HG02678 (cell line): Measurements from ENCODE around the gene SUSD2.
"Not testable (repeated sequence)": the region's sequence is repeated elsewhere in the genome, so short reads cannot be mapped to it uniquely, and the experiment has no call there.

Experiments used
- ATAC-seq: cut with Tn5 transposase; IDR thresholded peaks from one replicate; pipeline ENCODE4 v1.9.1; 2021; ENCODE audit warnings: mild to moderate bottlenecking, moderate library complexity; ENCODE audit not compliant: unreplicated experiment

The SUSD2 gene

DNA sequence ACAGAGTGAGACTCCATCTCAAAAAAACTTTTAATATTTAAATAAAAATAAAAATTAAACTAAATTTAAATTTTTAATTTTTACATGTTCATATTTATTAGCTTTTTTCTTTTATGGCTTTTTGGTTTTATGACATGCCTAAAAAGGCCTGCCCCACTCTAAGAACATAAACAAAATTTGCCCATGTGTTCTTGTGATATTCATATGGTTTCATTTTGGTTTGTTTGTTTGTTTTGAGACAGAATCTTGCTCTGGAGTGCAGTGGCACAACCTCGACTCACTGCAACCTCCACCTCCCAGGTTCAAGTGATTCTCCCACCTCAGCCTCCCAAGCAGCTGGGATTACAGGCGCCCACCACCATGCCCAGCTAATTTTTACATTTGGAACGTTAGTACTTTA, 27.7 kb downstream of the SUSD2 start:
- no peak for ATAC-seq

DNA sequence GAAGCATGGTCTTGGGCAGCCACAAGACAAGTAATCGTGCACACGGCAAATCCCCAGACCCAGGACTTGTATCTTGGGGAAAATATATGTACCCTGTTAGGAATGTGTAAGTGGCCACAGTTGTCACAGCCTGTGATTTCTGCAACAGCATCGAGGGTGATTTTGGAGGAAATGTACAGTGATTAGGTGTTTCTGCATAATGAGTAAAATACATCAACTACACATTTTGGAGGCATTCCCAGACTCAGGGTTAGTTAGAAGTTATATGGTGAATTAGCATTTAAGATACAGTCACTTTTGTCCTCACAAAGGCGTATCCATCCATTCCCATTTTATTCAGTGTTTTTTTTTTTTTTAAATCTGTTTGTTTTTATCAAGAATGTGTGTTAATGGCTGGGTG, 28.4 kb downstream of the SUSD2 start:
- no peak for ATAC-seq

DNA sequence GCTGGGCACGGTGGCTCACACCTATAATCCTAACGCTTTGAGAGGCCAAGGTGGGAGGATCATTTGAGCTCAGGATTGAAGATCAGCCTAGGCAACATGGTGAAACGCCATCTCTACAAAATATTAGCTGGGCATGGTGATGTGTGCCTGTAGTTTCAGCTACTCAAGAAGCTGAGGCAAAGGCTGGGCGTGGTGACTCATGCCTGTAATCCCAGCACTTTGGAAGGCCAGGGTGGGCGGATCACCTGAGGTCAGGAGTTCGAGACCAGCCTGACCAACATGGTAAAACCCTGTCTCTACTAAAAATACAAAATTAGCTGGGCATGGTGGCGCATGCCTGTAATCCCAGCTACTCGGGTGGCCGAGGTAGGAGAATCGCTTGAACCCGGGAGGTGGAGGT, 29.1 kb downstream of the SUSD2 start:
- ATAC-seq: not testable (repeated sequence)

DNA sequence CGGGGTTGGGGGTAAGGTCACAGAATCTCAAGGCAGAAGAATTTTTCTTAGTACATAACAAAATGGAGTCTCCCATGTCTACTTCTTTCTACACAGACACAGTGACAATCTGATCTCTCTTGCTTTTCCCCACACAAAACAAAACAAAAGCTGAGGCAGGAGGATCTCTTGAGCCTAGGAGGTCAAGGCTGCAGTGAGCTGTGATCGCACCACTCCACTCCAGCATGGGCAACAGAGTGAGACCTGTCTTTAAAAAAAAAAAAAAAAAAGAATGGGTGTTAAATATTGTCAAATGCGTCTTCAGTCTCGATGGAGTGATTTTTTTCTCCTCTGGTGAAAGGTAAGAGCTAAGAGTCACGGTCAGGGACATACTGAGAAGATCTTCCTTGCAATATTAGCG, 30.4 kb downstream of the SUSD2 start:
- not testable (repeated sequence) for ATAC-seq

DNA sequence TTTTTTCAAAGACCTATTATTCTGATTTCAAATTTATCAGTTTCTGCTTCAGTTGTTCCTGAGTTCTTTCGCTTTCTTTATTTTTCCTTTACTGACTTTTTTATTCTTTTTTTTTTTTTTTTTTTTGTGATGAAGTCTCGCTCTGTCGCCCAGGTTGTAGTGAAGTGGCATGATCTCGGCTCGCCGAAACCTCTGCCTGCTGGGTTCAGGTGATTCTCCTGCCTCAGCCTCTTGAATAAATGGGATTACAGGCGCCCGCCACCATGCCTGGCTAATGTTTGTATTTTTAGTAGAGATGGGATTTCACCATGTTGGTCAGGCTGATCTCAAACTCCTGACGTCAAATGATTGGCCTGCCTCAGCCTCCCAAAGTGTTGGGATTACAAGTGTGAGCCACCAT, 31.8 kb downstream of the SUSD2 start:
- ATAC-seq: not testable (repeated sequence)

DNA sequence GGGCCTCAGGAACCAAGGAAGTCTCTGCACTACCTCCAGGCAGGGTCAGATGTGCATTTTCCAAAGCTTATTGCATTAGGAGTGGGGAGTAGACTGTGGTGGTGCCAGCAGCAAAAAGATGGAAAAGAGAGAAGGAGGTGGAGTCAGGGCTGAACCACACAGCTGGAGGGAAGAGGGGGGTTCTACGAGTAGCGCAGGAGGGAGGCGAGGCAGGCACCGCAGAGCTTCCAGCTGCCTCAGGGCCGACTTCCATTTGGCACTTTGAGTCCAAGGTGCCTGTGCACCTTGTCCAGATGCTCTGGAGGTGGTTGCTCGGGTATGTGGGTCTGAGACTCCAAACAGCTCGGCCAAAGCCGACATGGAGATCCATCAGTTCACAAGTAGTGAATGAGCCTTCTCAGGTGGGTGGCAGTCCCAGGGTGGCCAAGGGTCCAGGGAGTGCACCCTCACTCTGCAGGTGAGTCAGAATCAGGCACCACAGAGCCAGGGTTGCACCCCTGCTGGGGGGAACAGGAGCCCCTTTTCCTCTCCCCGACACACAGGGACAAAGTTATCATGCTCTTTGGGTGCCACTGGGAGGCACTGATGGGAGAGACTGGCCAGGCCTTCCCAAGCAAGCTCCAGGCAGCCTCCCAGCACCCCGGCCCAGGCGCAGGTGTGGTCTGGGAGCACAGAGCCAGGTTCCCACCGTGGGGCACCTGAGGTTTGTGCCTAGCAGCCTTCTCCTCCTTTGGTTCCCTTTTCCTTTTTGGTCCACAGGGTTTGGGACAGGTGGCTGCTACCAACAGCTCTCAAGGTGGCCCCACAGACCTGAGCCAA, 33.4 kb downstream of the SUSD2 start:
- no peak for ATAC-seq

DNA sequence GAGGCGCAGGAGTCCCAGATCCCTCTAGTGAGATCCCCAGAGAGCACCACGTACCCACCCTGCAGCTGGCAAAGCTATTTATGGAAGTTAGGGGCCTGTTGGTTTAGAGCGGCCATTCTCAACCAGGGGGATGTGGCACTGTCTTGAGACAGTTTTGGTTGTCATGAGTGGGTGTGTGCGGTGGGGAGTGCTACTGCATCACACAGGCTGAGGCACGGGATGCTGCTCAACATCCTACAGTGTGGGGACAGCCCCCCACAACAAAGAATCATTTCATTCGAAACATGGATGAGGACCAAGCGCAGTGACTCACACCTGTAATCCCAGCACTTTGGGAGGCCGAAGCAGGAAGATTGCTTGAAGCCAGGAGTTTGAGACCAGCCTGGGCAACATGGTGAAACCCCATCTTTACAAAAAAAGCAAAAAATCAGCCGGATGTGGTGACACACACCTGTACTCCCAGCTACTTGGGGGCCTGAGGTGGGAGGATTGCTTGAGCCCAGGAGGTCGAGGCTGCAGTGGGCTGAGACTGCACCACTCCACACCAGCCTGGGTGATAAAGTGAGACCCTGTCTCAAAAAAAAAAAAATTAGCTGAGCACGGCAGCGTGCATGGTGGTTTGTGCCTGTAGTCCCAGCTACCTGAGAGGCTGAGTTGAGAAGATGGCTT, 35.4 kb downstream of the SUSD2 start:
- no peak for ATAC-seq

DNA sequence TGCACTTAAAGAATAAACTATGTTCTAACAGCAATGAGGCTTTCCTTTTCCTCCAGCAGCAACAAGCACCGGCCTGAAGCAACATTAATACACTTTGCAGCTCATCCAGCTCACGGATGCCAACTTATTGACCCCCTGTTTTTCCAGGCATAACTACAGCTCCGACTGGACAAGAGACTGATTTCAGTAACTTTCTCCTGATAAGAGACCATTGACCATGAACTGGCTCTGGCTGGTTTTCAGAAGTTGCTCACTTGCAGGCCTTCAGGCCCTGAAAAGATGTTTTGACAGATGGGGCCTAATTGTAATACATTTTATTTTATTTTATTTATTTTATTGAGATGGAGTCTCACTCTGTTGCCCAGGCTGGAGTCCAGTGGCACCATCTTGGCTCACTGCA, 36.1 kb downstream of the SUSD2 start:
- ATAC-seq: no peak

DNA sequence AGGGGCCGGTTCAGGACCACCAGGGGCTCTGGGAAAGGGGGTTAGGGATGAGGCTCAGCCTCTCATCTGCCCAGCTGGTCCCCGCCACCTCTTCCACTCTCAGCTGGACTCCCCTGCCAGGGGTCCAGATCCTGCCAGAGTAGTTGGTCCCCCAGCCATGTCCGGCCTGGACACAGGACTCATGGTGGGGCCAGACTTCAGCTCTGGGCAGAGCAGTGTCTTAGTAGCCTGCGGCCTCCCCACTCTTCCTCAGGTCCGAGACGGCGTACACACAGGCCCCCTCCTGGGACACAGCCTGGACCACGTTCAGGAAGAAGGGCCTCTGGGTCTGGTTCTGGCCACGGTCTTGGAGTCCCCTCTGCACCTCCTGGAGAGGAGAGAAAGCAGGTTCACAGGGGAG, 38.5 kb downstream of the SUSD2 start:
- no peak for ATAC-seq

DNA sequence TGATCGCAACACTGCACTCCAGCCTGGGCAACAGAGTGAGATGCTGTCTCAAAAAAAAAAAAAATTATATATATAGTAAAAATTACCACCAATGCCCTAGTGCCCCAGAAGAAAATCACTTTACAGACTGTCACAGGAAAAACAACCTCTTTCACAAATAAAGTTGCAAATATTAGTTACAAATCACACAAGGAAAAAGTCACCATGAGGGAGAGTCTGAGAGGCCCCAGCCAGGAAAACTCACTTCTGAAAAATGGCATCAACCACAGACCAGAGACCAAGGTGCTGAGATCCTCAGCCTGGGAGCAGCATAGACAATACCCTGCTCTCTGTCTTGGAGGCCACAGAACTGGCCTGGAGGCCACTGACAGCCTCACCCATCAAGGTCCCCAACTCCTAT, 43.2 kb downstream of the SUSD2 start:
- no peak for ATAC-seq

DNA sequence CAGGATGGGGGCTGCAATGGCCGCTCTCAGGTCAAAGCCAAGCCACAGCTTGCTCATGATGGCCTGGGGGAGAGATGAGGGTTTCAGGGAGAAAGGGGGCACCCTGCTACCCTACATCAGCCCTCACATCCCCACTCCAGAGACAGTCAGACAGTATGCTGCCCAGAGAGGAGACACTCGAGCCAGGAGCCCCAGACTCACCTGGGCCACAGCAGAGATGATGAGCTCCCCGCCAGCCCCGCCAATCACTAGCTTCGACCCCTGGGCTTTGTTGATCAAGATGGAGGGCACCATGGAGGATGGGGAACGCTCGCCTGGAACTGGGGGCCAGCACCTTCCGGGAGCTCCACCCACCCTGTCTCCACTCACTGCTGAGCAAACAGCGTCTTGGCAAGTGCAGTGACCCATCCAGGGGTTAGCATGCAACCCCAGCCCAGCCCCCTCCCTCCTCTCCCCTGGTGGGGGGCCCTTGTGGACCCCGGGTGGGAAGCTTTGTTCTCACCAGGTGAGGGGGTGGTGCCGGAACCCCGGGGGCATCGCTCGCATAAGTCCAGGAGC, 43.8 kb downstream of the SUSD2 start:
- ATAC-seq: no peak

DNA sequence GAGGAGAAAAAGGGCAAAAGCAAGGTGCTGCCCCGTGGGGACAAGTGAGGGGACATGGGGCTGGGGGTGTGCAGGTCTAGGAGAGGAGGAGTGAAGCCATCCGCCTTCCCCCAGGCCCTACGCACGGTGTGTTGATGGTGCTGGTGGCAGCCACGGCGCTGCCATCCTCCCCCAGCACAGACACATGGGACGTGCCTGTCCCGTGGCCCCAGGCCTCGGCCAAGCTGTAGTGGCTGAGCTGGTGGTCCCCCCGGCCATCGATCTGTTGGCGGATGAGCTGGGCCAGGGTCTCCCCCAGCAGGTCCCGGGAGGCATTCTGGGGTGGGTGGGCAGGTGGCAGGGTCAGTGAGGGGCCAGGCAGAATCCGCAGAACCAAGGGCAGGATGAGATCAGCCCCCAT, 44.7 kb downstream of the SUSD2 start:
- ATAC-seq: no peak

DNA sequence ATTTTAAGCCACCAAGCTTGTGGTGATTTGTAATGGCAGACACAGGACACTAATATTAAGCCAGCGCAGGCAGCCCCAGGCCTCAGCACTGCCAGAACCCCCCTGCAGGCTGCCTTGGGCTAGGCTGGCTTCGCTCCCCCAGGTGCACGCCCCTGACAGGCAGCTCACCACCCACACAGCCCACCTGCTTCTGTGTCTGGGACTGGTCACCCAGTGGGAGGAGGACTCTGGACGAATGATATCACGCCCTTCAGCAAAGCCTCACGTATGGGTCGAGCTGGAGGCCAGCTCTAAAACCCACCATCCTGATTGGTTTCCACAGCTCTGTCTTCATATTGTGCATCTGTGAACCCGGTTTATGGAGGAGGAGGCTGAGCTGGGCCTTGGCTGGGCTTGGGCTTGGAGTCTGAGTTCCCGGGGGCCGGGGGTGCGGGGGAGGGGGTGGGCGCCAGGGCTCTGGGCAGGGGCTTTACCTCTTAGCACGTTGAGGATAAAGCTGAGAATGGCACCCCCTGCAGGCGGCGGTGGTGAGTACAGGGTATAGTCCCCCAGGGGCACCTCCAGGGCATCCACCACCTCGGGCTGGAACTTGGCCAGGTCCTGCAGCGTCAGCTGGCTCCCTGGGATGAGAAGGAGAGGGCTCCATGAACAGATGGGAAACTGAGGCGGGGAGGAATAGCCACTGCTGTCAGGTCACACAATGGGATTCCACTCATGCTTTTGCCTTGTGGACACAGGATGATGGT, 49.8 kb downstream of the SUSD2 start:
- ATAC-seq: no peak

DNA sequence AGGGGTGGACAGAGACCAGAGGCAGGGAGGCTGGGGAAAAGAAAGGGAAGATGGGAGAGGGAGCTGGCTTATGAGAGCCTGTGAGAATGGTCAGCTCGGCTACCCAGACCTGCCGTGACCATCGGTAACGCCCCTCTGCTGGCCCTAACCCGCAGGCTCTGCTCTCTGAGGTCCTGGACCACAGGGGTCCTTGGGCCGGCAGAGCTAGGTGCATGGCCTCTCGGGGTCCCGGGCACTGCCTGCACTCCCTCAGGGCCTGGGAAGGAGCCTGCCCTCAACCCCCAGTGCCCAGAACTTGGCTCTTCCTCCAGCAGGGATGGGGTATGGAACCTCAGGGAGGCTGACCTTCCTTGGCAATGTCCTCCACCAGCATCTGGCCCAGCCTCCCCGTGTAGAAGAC, 50.4 kb downstream of the SUSD2 start:
- ATAC-seq: no peak

DNA sequence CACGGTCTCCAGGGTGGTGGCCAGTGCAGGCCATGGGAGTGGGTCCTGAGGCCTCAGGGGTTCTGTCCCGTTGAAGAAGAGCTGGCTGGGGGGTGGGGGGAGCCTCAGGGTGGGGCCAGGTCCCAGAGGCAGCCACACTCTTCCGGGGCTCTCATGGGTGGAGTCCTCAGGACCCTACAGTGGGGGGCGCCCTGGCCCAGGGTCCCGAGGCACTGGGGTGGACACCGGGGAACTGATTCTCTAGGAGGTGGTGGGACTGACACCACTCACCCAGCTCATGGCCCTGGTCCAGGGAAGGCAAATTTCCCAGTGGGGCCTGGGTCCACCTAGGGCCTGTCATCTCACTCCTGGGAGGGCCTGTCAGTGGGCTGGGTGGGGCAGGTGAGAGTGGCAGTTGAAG, 50.8 kb downstream of the SUSD2 start:
- ATAC-seq: no peak

DNA sequence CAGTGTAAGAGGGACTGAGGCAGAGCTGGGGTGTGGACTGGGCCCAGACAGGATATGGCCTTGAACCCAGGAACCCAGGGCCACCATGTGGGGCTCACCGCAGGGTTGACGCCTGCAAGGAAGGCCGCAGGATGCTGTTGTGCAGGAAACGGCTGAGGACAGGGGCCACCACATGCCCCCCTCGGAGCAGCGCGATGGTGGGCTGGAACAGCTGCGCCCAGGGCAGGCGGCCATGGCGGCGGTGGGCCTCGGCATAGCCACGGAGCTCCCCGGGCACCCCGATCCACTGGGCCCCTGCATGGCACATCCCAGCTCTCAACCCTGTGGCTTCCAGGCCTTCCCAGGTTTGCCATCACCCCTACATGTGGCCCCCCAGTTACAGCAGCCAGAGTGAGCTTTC, 51.4 kb downstream of the SUSD2 start:
- no peak for ATAC-seq

DNA sequence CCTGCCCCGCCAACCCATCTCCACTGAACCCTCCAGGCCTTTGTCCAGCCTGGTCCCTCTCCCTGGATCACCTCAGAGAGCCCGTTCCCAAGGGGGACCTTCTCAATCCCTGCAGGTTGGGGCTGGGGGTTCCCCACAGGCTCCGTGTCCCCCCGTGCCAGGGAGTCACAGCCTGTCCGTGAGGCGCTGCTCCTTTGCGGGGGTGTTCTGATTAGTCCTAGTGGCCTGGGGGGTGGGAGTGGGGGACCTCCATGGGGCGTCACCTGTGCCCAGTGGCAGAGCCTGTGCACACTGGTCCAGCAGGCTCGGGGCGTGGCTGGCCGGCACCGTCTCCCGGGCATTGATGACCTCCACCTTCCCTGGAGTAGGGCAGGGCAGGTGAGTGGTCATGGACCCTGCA, 51.9 kb downstream of the SUSD2 start:
- no peak for ATAC-seq

DNA sequence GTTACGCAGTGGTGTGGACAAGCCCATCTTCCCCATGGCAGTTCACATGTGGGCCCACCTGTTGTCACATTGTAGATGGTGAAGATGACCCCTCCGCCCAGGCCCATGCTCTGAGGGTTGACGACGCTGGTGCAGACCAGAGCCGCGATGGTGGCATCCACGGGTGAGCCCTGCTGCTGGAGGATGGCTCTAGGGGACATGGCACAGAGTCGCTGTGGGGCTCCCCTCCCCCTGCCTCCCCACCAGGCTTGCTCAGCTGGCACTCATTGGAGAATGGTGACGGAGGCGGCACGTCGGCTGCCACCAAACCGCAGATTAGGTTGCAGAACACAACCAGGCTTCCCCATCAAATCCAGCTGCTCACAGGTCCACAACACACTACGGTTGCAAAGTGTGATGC, 52.5 kb downstream of the SUSD2 start:
- ATAC-seq: no peak

DNA sequence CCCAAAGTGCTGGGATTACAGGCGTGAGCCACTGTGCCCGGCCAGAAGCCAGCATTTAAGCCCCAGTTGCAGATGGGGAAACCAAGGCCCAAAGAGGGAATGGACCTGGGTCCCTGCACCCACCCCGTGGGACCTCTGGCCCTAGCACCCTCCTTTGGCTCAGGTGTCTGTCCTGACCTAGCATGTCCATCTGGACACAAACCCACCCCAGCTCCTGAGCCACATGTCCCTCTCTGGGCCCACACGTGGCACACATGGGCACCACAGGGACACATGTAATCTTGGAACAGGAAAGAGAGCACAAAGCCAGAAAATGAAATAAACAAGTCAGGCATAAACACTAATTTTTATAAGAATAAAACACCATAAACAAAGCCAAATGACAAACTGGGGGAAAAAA, 54.0 kb downstream of the SUSD2 start:
- ATAC-seq: no peak

DNA sequence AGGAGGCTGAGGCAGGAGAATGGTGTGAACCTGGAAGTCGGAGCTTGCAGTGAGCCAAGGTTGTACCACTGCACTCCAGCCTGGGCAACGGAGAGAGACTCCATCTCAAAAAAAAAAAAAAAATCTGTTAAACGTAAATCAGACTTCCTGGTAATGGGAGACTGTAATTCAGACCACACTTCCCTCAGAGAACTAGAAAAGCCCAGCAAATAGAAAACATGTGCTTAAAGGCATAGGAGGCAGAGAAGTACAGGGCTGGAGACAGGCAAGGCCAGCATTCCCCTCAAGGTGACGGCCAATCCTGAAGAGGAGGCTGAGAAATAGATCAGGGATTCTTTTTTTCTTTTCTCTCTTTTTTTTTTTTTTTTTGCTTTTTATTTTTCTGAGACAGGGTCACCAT, 55.4 kb downstream of the SUSD2 start:
- no peak for ATAC-seq

DNA sequence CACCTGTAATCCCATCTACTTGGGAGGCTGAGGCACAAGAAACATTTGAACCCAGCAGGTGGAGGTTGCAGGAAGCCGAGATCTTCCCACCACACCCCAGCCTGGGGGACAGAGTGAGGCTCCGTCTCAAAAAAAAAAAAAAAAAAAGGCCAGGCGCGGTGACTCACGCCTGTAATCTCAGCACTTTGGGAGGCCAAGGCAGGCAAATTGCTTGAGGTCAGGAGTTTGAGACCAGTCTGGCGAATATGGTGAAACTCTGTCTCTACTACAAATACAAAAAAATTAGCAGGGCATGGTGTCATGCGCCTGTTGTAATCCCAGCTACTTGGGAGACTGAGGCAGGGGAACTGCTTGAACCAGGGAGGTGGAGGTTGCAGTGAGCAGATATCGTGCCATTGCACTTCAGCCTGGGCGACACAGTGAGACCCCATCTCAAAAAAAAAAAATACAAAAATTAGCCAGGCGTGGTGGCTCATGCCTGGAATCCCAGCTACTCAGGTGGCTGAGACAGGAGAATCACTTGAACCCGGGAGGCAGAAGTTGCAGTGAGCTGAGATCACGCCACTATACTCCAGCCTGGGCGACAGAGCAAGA, 56.9 kb downstream of the SUSD2 start:
- ATAC-seq: not testable (repeated sequence)
